T-helper 17 cell (primary cell): ENCODE data around the gene OMA1. TPM values are rescaled to one million over a fixed set of nuclear protein-coding genes. Genes with fewer than 3 reads are reported as not detected.
"Not testable (repeated sequence)": the region's sequence is repeated elsewhere in the genome, so short reads cannot be mapped to it uniquely, and the experiment has no call there.

Source experiments
- ATAC-seq: fragments of 150-1000 bp; cut with Tn5 transposase; 2 replicates; pipeline ENCODE4 v1.10.0; 2021; ENCODE audit warnings: mild to moderate bottlenecking, moderate library complexity
- DNase-seq, 3 donors: peaks; one replicate each; pipeline versions ENCODE4 v3.0.0 to v3.0.0-alpha.2; 2020 to 2021
- H3K9me3 ChIP-seq: one replicate; pipeline ENCODE4 v1.7.0; 2013; ENCODE audit warnings: low read length, mild to moderate bottlenecking; ENCODE audit not compliant: control insufficient read depth, poor library complexity, severe bottlenecking
- H3K27ac Mint-ChIP-seq: one replicate; pipeline ENCODE4 v1.8.0; 2022; ENCODE audit warnings: mild to moderate bottlenecking, moderate library complexity, mixed read lengths
- H3K27me3 Mint-ChIP-seq: one replicate; pipeline ENCODE4 v1.8.0; 2022; ENCODE audit warnings: mixed read lengths
- H3K36me3 Mint-ChIP-seq: one replicate; pipeline ENCODE4 v1.8.0; 2022; ENCODE audit warnings: low read depth, mixed read lengths
- H3K4me1 Mint-ChIP-seq: one replicate; pipeline ENCODE4 v1.8.0; 2022; ENCODE audit warnings: mild to moderate bottlenecking, mixed read lengths
- H3K4me3 Mint-ChIP-seq: one replicate; pipeline ENCODE4 v1.8.0; 2022; ENCODE audit warnings: mild to moderate bottlenecking, moderate library complexity, mixed read lengths
- total RNA-seq, 4 donors: library from RNA in 2 of 4; stranded (reverse) in 2 of 4; gene quantifications; one replicate each; pipeline ENCODE4 v1.2.3 and lab custom pipeline; 2022 to 2026

The OMA1 gene
- total RNA-seq (10 to 100 TPM; 27.1 to 29.8 TPM), total RNA-seq (lab: John Stamatoyannopoulos, UW) (27.3 to 29.4 reads per million in 2 donors)

- H3K9me3 ChIP-seq, result no peaks in the 10 kb centered on the region
- peaks cover 17% of the 10 kb centered on the region for H3K27me3 Mint-ChIP-seq
- DNase-seq (peak; percentile 98), ATAC-seq (peak; percentile 95)
- H3K4me1 Mint-ChIP-seq, result peaks cover 19% of the 10 kb centered on the region
- H3K27ac Mint-ChIP-seq, result peak within 1 kb of the TSS; percentile 93
- H3K4me3 Mint-ChIP-seq, result peak within 1 kb of the TSS; percentile 96
- no peaks in the 10 kb centered on the region for H3K36me3 Mint-ChIP-seq
Observed at GRCh38 chr1:58546520-58547308, at the start of gene OMA1. TSS of gene OMA1 (minus strand) at chr1:58546726. CDS start at chr1:58539294, 7,432 bp downstream.

GRCh38 chr1:58594546-58594945, 48.0 kb upstream of the OMA1 start:
- peaks cover 6% of the 10 kb centered on the region for H3K4me1 Mint-ChIP-seq
- DNase-seq (no peak), ATAC-seq (no peak)
- no peaks in the 10 kb centered on the region for H3K9me3 ChIP-seq
- H3K4me3 Mint-ChIP-seq, result no peak overlapping the region
- H3K36me3 Mint-ChIP-seq, result no peaks in the 10 kb centered on the region
- peaks cover 40% of the 10 kb centered on the region for H3K27me3 Mint-ChIP-seq
- no peak overlapping the region for H3K27ac Mint-ChIP-seq

GRCh38 chr1:58592522-58593134, 46.1 kb upstream of the OMA1 start:
- peaks cover 37% of the 10 kb centered on the region for H3K27me3 Mint-ChIP-seq
- H3K9me3 ChIP-seq, result no peaks in the 10 kb centered on the region
- no peaks in the 10 kb centered on the region for H3K36me3 Mint-ChIP-seq
- H3K4me1 Mint-ChIP-seq, result no peaks in the 10 kb centered on the region
- H3K27ac Mint-ChIP-seq, result no peak overlapping the region
- no peak for DNase-seq
- no peak for ATAC-seq
- H3K4me3 Mint-ChIP-seq, result no peak overlapping the region

- H3K4me3 Mint-ChIP-seq, result no peak overlapping the region
- no peaks in the 10 kb centered on the region for H3K4me1 Mint-ChIP-seq
- no peaks in the 10 kb centered on the region for H3K9me3 ChIP-seq
- ATAC-seq, result no peak
- no peak for DNase-seq
- no peak overlapping the region for H3K27ac Mint-ChIP-seq
- no peaks in the 10 kb centered on the region for H3K36me3 Mint-ChIP-seq
- H3K27me3 Mint-ChIP-seq, result peaks cover 31% of the 10 kb centered on the region
Observed at GRCh38 chr1:58591806-58592205, 45.3 kb upstream of the OMA1 start.

- no peak for DNase-seq
- ATAC-seq, result no peak
- H3K36me3 Mint-ChIP-seq, result no peaks in the 10 kb centered on the region
- H3K9me3 ChIP-seq, result no peaks in the 10 kb centered on the region
- H3K27me3 Mint-ChIP-seq, result peaks cover 45% of the 10 kb centered on the region
- H3K4me1 Mint-ChIP-seq, result no peaks in the 10 kb centered on the region
- no peak overlapping the region for H3K4me3 Mint-ChIP-seq
- H3K27ac Mint-ChIP-seq, result no peak overlapping the region
Observed at GRCh38 chr1:58590019-58590418, 43.5 kb upstream of the OMA1 start.

GRCh38 chr1:58588396-58588795, 41.9 kb upstream of the OMA1 start:
- DNase-seq (no peak), ATAC-seq (no peak)
- H3K27me3 Mint-ChIP-seq, result peaks cover 57% of the 10 kb centered on the region
- peaks cover 4% of the 10 kb centered on the region for H3K4me1 Mint-ChIP-seq
- H3K4me3 Mint-ChIP-seq, result no peak overlapping the region
- no peaks in the 10 kb centered on the region for H3K9me3 ChIP-seq
- H3K36me3 Mint-ChIP-seq, result no peaks in the 10 kb centered on the region
- H3K27ac Mint-ChIP-seq, result no peak overlapping the region

GRCh38 chr1:58587667-58588066, 41.1 kb upstream of the OMA1 start:
- DNase-seq, result no peak
- peaks cover 4% of the 10 kb centered on the region for H3K4me1 Mint-ChIP-seq
- H3K27me3 Mint-ChIP-seq, result peaks cover 60% of the 10 kb centered on the region
- H3K9me3 ChIP-seq, result no peaks in the 10 kb centered on the region
- H3K36me3 Mint-ChIP-seq, result no peaks in the 10 kb centered on the region
- H3K27ac Mint-ChIP-seq, result no peak overlapping the region
- ATAC-seq, result no peak
- H3K4me3 Mint-ChIP-seq, result no peak overlapping the region

- Mint-ChIP-seq H3K4me1 (peaks cover 4% of the 10 kb centered on the region), H3K27me3 (peaks cover 55% of the 10 kb centered on the region), H3K4me3 (no peak overlapping the region)
Observed at GRCh38 chr1:58586271-58586670, 39.7 kb upstream of the OMA1 start.

GRCh38 chr1:58585581-58586151, 39.1 kb upstream of the OMA1 start:
- Mint-ChIP-seq H3K4me3 (no peak overlapping the region), H3K27me3 (peaks cover 55% of the 10 kb centered on the region)
- ATAC-seq, result no peak

More at GRCh38 chr1:58586271-58586670, 39.7 kb upstream of the OMA1 start:
- H3K27ac Mint-ChIP-seq, result no peak overlapping the region
- H3K36me3 Mint-ChIP-seq, result no peaks in the 10 kb centered on the region
- DNase-seq (no peak), ATAC-seq (no peak)
- H3K9me3 ChIP-seq, result no peaks in the 10 kb centered on the region

GRCh38 chr1:58585166-58585565, 38.6 kb upstream of the OMA1 start:
- peaks cover 53% of the 10 kb centered on the region for H3K27me3 Mint-ChIP-seq
- no peaks in the 10 kb centered on the region for H3K36me3 Mint-ChIP-seq
- no peak for ATAC-seq
- no peak overlapping the region for H3K4me3 Mint-ChIP-seq
- no peak overlapping the region for H3K27ac Mint-ChIP-seq
- no peaks in the 10 kb centered on the region for H3K9me3 ChIP-seq
- no peak for DNase-seq
- peaks cover 4% of the 10 kb centered on the region for H3K4me1 Mint-ChIP-seq

More at GRCh38 chr1:58585581-58586151, 39.1 kb upstream of the OMA1 start:
- no peak for DNase-seq
- H3K4me1 Mint-ChIP-seq, result peaks cover 4% of the 10 kb centered on the region
- no peaks in the 10 kb centered on the region for H3K36me3 Mint-ChIP-seq
- no peaks in the 10 kb centered on the region for H3K9me3 ChIP-seq
- H3K27ac Mint-ChIP-seq, result no peak overlapping the region

GRCh38 chr1:58584082-58584895, 37.8 kb upstream of the OMA1 start:
- H3K4me3 Mint-ChIP-seq, result no peak overlapping the region
- DNase-seq (no peak), ATAC-seq (no peak)
- no peak overlapping the region for H3K27ac Mint-ChIP-seq
- peaks cover 53% of the 10 kb centered on the region for H3K27me3 Mint-ChIP-seq
- H3K4me1 Mint-ChIP-seq, result peaks cover 4% of the 10 kb centered on the region
- no peaks in the 10 kb centered on the region for H3K9me3 ChIP-seq
- H3K36me3 Mint-ChIP-seq, result no peaks in the 10 kb centered on the region

GRCh38 chr1:58583496-58583895, 37.0 kb upstream of the OMA1 start:
- ATAC-seq, result no peak

GRCh38 chr1:58582143-58582542, 35.6 kb upstream of the OMA1 start:
- H3K27me3 Mint-ChIP-seq, result peaks cover 61% of the 10 kb centered on the region
- not testable (repeated sequence) for H3K4me1 Mint-ChIP-seq, DNase-seq, H3K27ac Mint-ChIP-seq, H3K36me3 Mint-ChIP-seq, ATAC-seq, H3K4me3 Mint-ChIP-seq, H3K9me3 ChIP-seq

More at GRCh38 chr1:58583496-58583895, 37.0 kb upstream of the OMA1 start:
- Mint-ChIP-seq H3K36me3 (no peaks in the 10 kb centered on the region), H3K27me3 (peaks cover 50% of the 10 kb centered on the region), H3K4me3 (no peak overlapping the region), H3K27ac (no peak overlapping the region), H3K4me1 (peaks cover 4% of the 10 kb centered on the region)
- no peaks in the 10 kb centered on the region for H3K9me3 ChIP-seq
- no peak for DNase-seq
